GM23338 (cell line): ENCODE data around the gene UPP1. TPM values are rescaled to one million over a fixed set of nuclear protein-coding genes. Genes with fewer than 3 reads are reported as not detected.

Experiments
- ATAC-seq: fragments of 200-7000 bp; cut with Tn5 transposase; 3 replicates; pipeline ENCODE4 v1.9.1; 2020
- DNase-seq: peaks from one replicate; pipeline ENCODE4 v3.0.0-alpha.2; 2015; ENCODE audit warnings: low spot score
- H2AFZ ChIP-seq: fragments of 200-600 bp; sonication (generic); 2 replicates; pipeline ENCODE4 v1.8.0; 2016; ENCODE audit warnings: antibody characterized with exemption, mild to moderate bottlenecking, moderate library complexity
- H3F3A ChIP-seq: fragments of 200-600 bp; sonication (generic); replicated peaks from 2 replicates; pipeline ENCODE4 v1.8.0; 2017; ENCODE audit warnings: antibody characterized with exemption, mixed run types, low read depth
- H3K27ac ChIP-seq: fragments of 200-600 bp; sonication (generic); 2 replicates; pipeline ENCODE4 v1.6.1; 2016; ENCODE audit warnings: low read depth
- H3K27me3 ChIP-seq: fragments of 200-600 bp; sonication (generic); 2 replicates; pipeline ENCODE4 v1.8.0; 2016; ENCODE audit warnings: mild to moderate bottlenecking, mixed run types, moderate library complexity; ENCODE audit not compliant: insufficient read depth
- H3K36me3 ChIP-seq: fragments of 200-600 bp; sonication (generic); 2 replicates; pipeline ENCODE4 v1.8.0; 2016; ENCODE audit warnings: mild to moderate bottlenecking; ENCODE audit not compliant: insufficient read depth
- H3K4me1 ChIP-seq: fragments of 200-600 bp; sonication (generic); 2 replicates; pipeline ENCODE4 v1.8.0; 2016; ENCODE audit warnings: mild to moderate bottlenecking, moderate library complexity; ENCODE audit not compliant: insufficient read depth
- H3K4me2 ChIP-seq: fragments of 200-600 bp; sonication (generic); 2 replicates; pipeline ENCODE4 v1.7.1; 2017; ENCODE audit warnings: mixed run types
- H3K4me3 ChIP-seq: fragments of 200-600 bp; sonication (generic); 2 replicates; pipeline ENCODE4 v1.6.1; 2016; ENCODE audit warnings: mixed run types
- H3K79me2 ChIP-seq: fragments of 200-600 bp; sonication (generic); replicated peaks from 2 replicates; pipeline ENCODE4 v1.8.0; 2017; ENCODE audit warnings: mild to moderate bottlenecking; ENCODE audit not compliant: insufficient read depth
- H3K9me2 ChIP-seq: fragments of 200-600 bp; sonication (generic); 2 replicates; pipeline ENCODE4 v1.8.0; 2017; ENCODE audit not compliant: insufficient read depth
- H4K20me1 ChIP-seq: fragments of 200-600 bp; sonication (generic); replicated peaks from 2 replicates; pipeline ENCODE4 v1.8.0; 2017; ENCODE audit warnings: mild to moderate bottlenecking; ENCODE audit not compliant: insufficient read depth
- H3K27ac Mint-ChIP-seq: 2 replicates; pipeline ENCODE4 v1.8.0; 2020; ENCODE audit warnings: inconsistent platforms, mild to moderate bottlenecking, moderate library complexity, mixed read lengths
- H3K27me3 Mint-ChIP-seq: 3 replicates; pipeline ENCODE4 v1.8.0; 2022; ENCODE audit warnings: low read depth, mild to moderate bottlenecking, moderate library complexity, mixed read lengths, inconsistent platforms; ENCODE audit not compliant: insufficient read depth, poor library complexity
- H3K36me3 Mint-ChIP-seq: 3 replicates; pipeline ENCODE4 v1.8.0; 2021; ENCODE audit warnings: low read depth, mild to moderate bottlenecking, inconsistent platforms, moderate library complexity, mixed read lengths
- H3K4me1 Mint-ChIP-seq: 3 replicates; pipeline ENCODE4 v1.8.0; 2020; ENCODE audit warnings: mild to moderate bottlenecking, inconsistent platforms, mixed read lengths
- H3K4me3 Mint-ChIP-seq: 3 replicates; pipeline ENCODE4 v1.8.0; 2021; ENCODE audit warnings: moderate library complexity, mild to moderate bottlenecking, inconsistent platforms, mixed read lengths
- H3K9me3 Mint-ChIP-seq: 3 replicates; pipeline ENCODE4 v1.8.0; 2020; ENCODE audit warnings: moderate library complexity, mild to moderate bottlenecking, inconsistent platforms, mixed read lengths
- CREB1 ChIP-seq: fragments of 250-450 bp; sonication (Bioruptor Pico); IDR thresholded peaks from 2 replicates; pipeline ENCODE4 v1.5.0; 2020; ENCODE audit warnings: low read depth, mild to moderate bottlenecking, moderate library complexity
- CTCF ChIP-seq, 2 experiments: fragments of 200-600 bp in 1 of 2; sonication (generic) in 1 of 2; conservative IDR thresholded peaks; 2 replicates each; pipeline versions ENCODE4 v1.5.1 to v1.6.1; 2016 to 2017; ENCODE audit warnings: antibody characterized with exemption in 2 of 2, low read depth in 2 of 2, mild to moderate bottlenecking in 2 of 2, moderate library complexity in 1 of 2
- ETS1 ChIP-seq: IDR thresholded peaks from 2 replicates; pipeline ENCODE4 v1.6.1; 2016; ENCODE audit warnings: antibody characterized with exemption
- EZH2 ChIP-seq: fragments of 200-600 bp; sonication (generic); IDR thresholded peaks from one replicate; pipeline ENCODE4 v1.8.0; 2017; ENCODE audit warnings: antibody characterized with exemption, mild to moderate bottlenecking, low read depth; ENCODE audit not compliant: unreplicated experiment
- EZH2phosphoT487 ChIP-seq: fragments of 200-600 bp; sonication (generic); IDR thresholded peaks from one replicate; pipeline ENCODE4 v1.8.1; 2018; ENCODE audit warnings: antibody characterized with exemption; ENCODE audit not compliant: unreplicated experiment
- JUNB ChIP-seq: IDR thresholded peaks from one replicate; pipeline ENCODE4 v1.6.1; 2016; ENCODE audit warnings: antibody characterized with exemption; ENCODE audit not compliant: unreplicated experiment
- NANOG ChIP-seq: IDR thresholded peaks from 2 replicates; pipeline ENCODE4 v1.6.1; 2016; ENCODE audit warnings: antibody characterized with exemption, borderline replicate concordance
- POLR2AphosphoS5 ChIP-seq: IDR thresholded peaks from 2 replicates; pipeline ENCODE4 v1.6.1; 2016; ENCODE audit warnings: antibody characterized with exemption, low read depth
- REST ChIP-seq: IDR thresholded peaks from one replicate; pipeline ENCODE4 v1.6.1; 2018; ENCODE audit warnings: antibody characterized with exemption; ENCODE audit not compliant: unreplicated experiment
- STAT1 ChIP-seq: IDR thresholded peaks from one replicate; pipeline ENCODE4 v1.6.1; 2016; ENCODE audit warnings: antibody characterized with exemption; ENCODE audit not compliant: unreplicated experiment
- ZNF114 ChIP-seq: fragments of 250-450 bp; sonication (Bioruptor Pico); IDR thresholded peaks from 2 replicates; pipeline ENCODE4 v1.5.0; 2020; ENCODE audit warnings: mild to moderate bottlenecking, moderate library complexity
- ZNF331 ChIP-seq: fragments of 250-450 bp; sonication (Bioruptor Pico); IDR thresholded peaks from 2 replicates; pipeline ENCODE4 v1.5.0; 2020; ENCODE audit warnings: low read depth, mild to moderate bottlenecking, moderate library complexity
- ZNF462 ChIP-seq: fragments of 250-450 bp; sonication (Bioruptor Pico); IDR thresholded peaks from 2 replicates; pipeline ENCODE4 v1.5.0; 2020; ENCODE audit warnings: mild to moderate bottlenecking, moderate library complexity
- polyA plus RNA-seq: library from polyadenylated mRNA; unstranded; fragments of >200 nt; fragmentation: Nextera tagmentation; extraction: Ambion mirVana; gene quantifications from 2 replicates; pipeline ENCODE4 v1.2.1, GENCODE V29; 2016
- total RNA-seq: library from RNA; depleted of rRNA; stranded (reverse); fragments of >200 nt; shearing (Covaris generic); gene quantifications from 2 replicates; pipeline ENCODE4 v1.2.3, GENCODE V29; 2014

The UPP1 gene
- total and polyA plus RNA-seq, 2 experiments from 2014 or later: 22.7 to 43.5 TPM

GRCh38 chr7:48102530-48102929 is 13.5 kb downstream of the UPP1 start:
- Histone ChIP-seq H3K4me1 (no peaks in the 10 kb centered on the region), H3K36me3 (peaks cover 26% of the 10 kb centered on the region), H3F3A (no peaks in the 10 kb centered on the region), H3K9me2 (no peaks in the 10 kb centered on the region), H3K79me2 (peaks cover 8% of the 10 kb centered on the region), H3K4me2 (no peak overlapping the region), H3K4me3 (no peak overlapping the region), H4K20me1 (no peaks in the 10 kb centered on the region; the same call in 1 of the 2 replicates), H3K27me3 (no peaks in the 10 kb centered on the region), H3K27ac (no peak overlapping the region), H2AFZ (no peak overlapping the region)
- Mint-ChIP-seq H3K27me3 (peaks cover 2% of the 10 kb centered on the region), H3K36me3 (peaks cover 78% of the 10 kb centered on the region), H3K4me1 (no peaks in the 10 kb centered on the region), H3K27ac (no peak overlapping the region), H3K9me3 (no peaks in the 10 kb centered on the region), H3K4me3 (no peak overlapping the region)
- no peak for ATAC-seq
- no peak for TF ChIP-seq EZH2phosphoT487
- TF ChIP-seq ZNF331: no peak
- TF ChIP-seq POLR2AphosphoS5: no peak
- no peak for TF ChIP-seq ZNF462 (CRISPR knock-in tag)
- no peak for TF ChIP-seq ETS1
- no peak for TF ChIP-seq EZH2
- TF ChIP-seq ZNF114 (CRISPR knock-in tag): no peak
- no peak for TF ChIP-seq CREB1 (CRISPR knock-in tag)
- no peak for TF ChIP-seq STAT1
- no peak for TF ChIP-seq REST
- TF ChIP-seq CTCF (conservative IDR thresholded peaks at IDR 0.05; ENCODE audit: low read depth in 2 of 2): no peak
- TF ChIP-seq NANOG: no peak
- no peak for TF ChIP-seq JUNB
- DNase-seq: no peak
